PFSK-1 (cell line): ENCODE results near the gene EEFSEC.

Experiments
- FOXP2 ChIP-seq: optimal IDR thresholded peaks from 2 replicates; pipeline ENCODE3; 2011; ENCODE audit warnings: borderline replicate concordance, control low read depth, inconsistent platforms; ENCODE audit not compliant: insufficient read depth; ENCODE audit errors: extremely low read length, extremely low read depth
- POLR2AphosphoS5 ChIP-seq: IDR thresholded peaks from 2 replicates; pipeline ENCODE4 v1.6.1; 2012; ENCODE audit warnings: low read depth, mild to moderate bottlenecking, control low read depth, low read length, moderate library complexity
- REST ChIP-seq, 2 experiments: IDR thresholded peaks; 2 replicates each; pipeline versions ENCODE4 v1.6.1 to v1.8.0; 2011 to 2012; ENCODE audit warnings: low read depth in 2 of 2, low read length in 2 of 2, control low read depth in 1 of 2, inconsistent platforms in 1 of 2, mild to moderate bottlenecking in 1 of 2, moderate library complexity in 1 of 2; ENCODE audit not compliant: insufficient read depth in 1 of 2
- SIN3A ChIP-seq: IDR thresholded peaks from 2 replicates; pipeline ENCODE4 v1.6.1; 2012; ENCODE audit warnings: mild to moderate bottlenecking, low read length, moderate library complexity, borderline replicate concordance; ENCODE audit not compliant: insufficient read depth
- TAF1 ChIP-seq: IDR thresholded peaks from 2 replicates; pipeline ENCODE4 v1.6.1; 2012; ENCODE audit warnings: low read length, control low read depth, borderline replicate concordance; ENCODE audit not compliant: insufficient read depth

Gene EEFSEC

GRCh38 chr3:128307781-128308469 lies 154.6 kb downstream of the EEFSEC start:
- TF ChIP-seq SIN3A (no peak), TAF1 (no peak), FOXP2 (no peak), REST (IDR thresholded peaks at IDR 0.05; ENCODE audit: insufficient read depth in 1 of 2, low read depth in 2 of 2, low read length in 2 of 2) (no peak), POLR2AphosphoS5 (no peak)

GRCh38 chr3:128309026-128309425 lies 155.7 kb downstream of the EEFSEC start:
- no peak for TF ChIP-seq POLR2AphosphoS5
- no peak for TF ChIP-seq REST (IDR thresholded peaks at IDR 0.05; ENCODE audit: insufficient read depth in 1 of 2, low read depth in 2 of 2, low read length in 2 of 2)
- no peak for TF ChIP-seq FOXP2
- no peak for TF ChIP-seq TAF1
- TF ChIP-seq SIN3A, result no peak

- TF ChIP-seq FOXP2, result no peak
These were observed 157.2 kb downstream of the EEFSEC start for GRCh38 chr3:128310286-128311058.

- TF ChIP-seq FOXP2 (no peak), SIN3A (no peak), REST (IDR thresholded peaks at IDR 0.05; ENCODE audit: insufficient read depth in 1 of 2, low read depth in 2 of 2, low read length in 2 of 2) (no peak), POLR2AphosphoS5 (no peak), TAF1 (no peak)
These were observed 158.2 kb downstream of the EEFSEC start for GRCh38 chr3:128311441-128311844.

- TF ChIP-seq REST (IDR thresholded peaks at IDR 0.05; ENCODE audit: insufficient read depth in 1 of 2, low read depth in 2 of 2, low read length in 2 of 2) (no peak), SIN3A (no peak), FOXP2 (no peak), POLR2AphosphoS5 (no peak), TAF1 (no peak)
These were observed 159.0 kb downstream of the EEFSEC start for GRCh38 chr3:128312271-128312670.
